Breast epithelium (tissue), 3 donors: ENCODE results near the gene CISH.

Experiments used
- POLR2A ChIP-seq: fragments of 450-650 bp; IDR thresholded peaks from one replicate; pipeline ENCODE4 v1.6.1; 2016; ENCODE audit warnings: antibody characterized with exemption, mild to moderate bottlenecking, moderate library complexity
- TF ChIP-seq, protein P1 (sequence below), 3 donors: fragments of 450-650 bp; IDR thresholded peaks; one replicate each; pipeline ENCODE4 v1.5.1; 2016 to 2017; ENCODE audit warnings: antibody characterized with exemption in 3 of 3, mild to moderate bottlenecking in 3 of 3, moderate library complexity in 3 of 3

DNA sequence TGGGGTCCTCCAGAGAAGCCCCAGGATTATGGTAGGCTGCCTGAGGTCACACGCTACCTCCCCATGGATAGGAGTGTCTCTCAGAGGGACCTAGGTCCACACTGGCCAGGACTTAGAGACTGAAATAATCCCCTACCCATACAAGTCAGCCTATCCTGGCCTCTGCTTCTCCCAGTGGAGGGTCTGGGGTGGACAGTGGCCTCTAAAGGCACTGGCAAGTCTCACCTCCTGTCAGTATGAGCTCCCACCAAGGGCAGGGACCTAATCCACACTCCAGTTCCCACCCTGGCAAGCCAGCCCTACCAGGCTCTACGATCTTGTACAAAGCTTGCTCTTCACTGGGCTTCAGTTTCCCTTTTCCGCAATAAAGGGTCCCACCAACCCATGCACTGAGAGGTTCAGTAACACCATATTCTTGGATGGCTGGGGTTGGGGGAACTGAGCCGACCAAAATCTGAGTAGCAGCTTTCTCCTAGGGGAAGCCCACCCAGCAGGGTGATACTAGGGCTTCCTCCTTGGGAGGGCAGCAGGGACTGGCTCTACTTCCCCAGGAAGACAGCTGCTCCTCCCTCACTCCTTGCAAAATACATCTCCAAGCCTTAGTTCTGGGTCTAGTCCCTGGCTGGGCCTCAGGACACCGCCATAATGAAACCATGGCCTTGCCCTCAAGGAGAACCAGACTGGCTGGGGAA is 2.4 kb downstream of the CISH start:
- TF ChIP-seq POLR2A: no peak
- TF ChIP-seq, protein P1, sequence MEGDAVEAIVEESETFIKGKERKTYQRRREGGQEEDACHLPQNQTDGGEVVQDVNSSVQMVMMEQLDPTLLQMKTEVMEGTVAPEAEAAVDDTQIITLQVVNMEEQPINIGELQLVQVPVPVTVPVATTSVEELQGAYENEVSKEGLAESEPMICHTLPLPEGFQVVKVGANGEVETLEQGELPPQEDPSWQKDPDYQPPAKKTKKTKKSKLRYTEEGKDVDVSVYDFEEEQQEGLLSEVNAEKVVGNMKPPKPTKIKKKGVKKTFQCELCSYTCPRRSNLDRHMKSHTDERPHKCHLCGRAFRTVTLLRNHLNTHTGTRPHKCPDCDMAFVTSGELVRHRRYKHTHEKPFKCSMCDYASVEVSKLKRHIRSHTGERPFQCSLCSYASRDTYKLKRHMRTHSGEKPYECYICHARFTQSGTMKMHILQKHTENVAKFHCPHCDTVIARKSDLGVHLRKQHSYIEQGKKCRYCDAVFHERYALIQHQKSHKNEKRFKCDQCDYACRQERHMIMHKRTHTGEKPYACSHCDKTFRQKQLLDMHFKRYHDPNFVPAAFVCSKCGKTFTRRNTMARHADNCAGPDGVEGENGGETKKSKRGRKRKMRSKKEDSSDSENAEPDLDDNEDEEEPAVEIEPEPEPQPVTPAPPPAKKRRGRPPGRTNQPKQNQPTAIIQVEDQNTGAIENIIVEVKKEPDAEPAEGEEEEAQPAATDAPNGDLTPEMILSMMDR (IDR thresholded peaks at IDR 0.05): no peak
